ENCODE measurements around the gene NLE1.

NLE1 gene

DNA sequence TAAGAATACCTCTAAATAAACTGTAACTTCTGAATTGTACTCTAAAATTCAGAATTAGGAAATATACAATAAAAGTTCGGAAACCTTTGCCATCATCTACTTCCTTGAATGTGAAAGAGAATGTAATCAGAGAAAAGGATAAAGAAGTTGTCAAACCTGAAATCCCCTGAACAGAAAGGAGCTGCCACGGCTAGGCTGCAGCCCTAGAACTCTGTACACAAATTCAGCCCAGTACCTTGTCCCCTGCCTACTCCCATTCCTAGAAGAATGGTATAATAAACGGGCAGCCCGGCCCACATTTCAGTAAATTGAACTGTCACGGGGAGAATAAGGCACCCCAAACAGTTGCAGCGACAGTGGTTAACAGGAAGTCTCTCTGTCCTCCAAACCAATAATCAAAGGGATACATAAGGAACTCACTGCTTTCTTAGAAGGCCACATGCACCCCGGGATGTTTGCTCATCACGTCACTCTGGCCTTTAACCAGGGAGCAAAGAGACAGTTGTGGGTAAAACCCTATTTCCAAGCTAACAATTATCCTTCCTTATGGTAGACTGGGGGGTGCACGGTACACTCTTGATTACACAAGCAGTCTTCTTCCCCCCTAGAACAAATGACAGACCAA, 54.3 kb downstream of the NLE1 start:
- no peak for DNase-seq (ENCODE audit: low spot score in 2 of 2)
- no peak for ATAC-seq (replicated peaks; ENCODE audit: extremely low read depth, poor library complexity, severe bottlenecking)
- H3K4me1 Mint-ChIP-seq: peaks cover 41% of the 10 kb centered on the region

DNA sequence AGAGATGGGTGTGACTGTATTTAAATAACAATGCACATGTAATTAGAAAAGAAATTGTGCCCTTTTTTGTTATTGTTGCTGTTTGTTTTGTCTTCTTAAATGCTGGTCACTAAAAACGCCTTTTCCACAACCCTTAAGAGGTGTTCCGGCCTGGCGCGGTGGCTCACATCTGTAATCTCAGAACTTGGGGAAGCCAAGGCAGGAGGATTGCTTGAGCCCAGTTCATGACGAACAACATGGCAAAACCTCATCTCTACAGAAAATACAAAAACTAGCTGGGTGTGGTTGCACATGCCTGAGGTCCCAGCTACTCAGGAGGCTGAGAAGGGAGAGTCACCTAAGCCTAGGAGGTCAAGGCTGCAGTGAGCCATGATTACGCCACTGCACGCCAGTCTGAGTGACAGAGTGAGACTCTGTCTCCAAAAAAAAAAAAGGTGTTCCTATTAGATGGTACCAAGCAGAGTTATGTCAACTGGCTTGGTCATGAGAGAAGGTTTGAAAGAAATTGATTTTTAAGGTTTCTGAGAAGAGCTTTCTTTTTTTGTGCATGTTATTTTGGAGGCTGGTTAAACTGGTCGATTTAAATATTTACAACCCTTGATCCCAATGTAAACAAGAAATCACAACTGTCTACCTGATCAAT, 55.1 kb downstream of the NLE1 start:
- ATAC-seq (replicated peaks; ENCODE audit: extremely low read depth, poor library complexity, severe bottlenecking) (no peak), DNase-seq (ENCODE audit: low spot score in 2 of 2) (no peak)
- no peaks in the 10 kb centered on the region for H3K27me3 Mint-ChIP-seq
- H3K4me1 Mint-ChIP-seq: peaks cover 49% of the 10 kb centered on the region
- peak overlapping the region; percentile 95 for H3K4me3 Mint-ChIP-seq
- no peaks in the 10 kb centered on the region for H3K9me3 Mint-ChIP-seq
- peak overlapping the region; percentile 93 for H3K27ac Mint-ChIP-seq (ENCODE audit: low read depth)
- H3K36me3 Mint-ChIP-seq (ENCODE audit: insufficient read depth): peaks cover 12% of the 10 kb centered on the region

More for the DNA sequence above, 54.3 kb downstream of the NLE1 start:
- H3K27me3 Mint-ChIP-seq: no peaks in the 10 kb centered on the region
- H3K36me3 Mint-ChIP-seq (ENCODE audit: insufficient read depth): peaks cover 12% of the 10 kb centered on the region
- H3K9me3 Mint-ChIP-seq: no peaks in the 10 kb centered on the region
- peak overlapping the region; percentile 93 for H3K27ac Mint-ChIP-seq (ENCODE audit: low read depth)
- peak overlapping the region; percentile 95 for H3K4me3 Mint-ChIP-seq

DNA sequence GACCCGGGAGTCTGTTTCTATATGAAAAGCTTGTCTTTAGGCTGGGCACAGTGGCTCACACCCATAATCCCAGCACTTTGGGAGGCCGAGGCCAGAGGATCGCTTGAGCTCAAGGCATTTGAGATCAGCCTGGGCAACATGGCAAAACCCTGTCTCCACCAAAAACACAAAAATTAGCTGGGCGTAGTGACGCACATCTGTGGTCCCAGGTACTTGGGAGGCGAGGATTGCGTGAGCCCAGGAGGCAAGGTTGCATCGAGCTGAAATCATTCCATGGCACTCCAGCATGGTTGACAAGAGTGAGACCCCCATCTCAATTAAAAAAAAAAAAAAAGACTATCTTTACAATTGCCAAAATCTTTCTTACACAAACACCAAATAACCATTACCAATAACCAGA, 55.9 kb downstream of the NLE1 start:
- DNase-seq (ENCODE audit: low spot score in 2 of 2): no peak
- Mint-ChIP-seq H3K9me3 (no peaks in the 10 kb centered on the region), H3K4me1 (peaks cover 56% of the 10 kb centered on the region), H3K27ac (ENCODE audit: low read depth) (peak overlapping the region; percentile 93), H3K4me3 (peak overlapping the region; percentile 95), H3K27me3 (no peaks in the 10 kb centered on the region), H3K36me3 (ENCODE audit: insufficient read depth) (peaks cover 11% of the 10 kb centered on the region)
- ATAC-seq (replicated peaks; ENCODE audit: extremely low read depth, poor library complexity, severe bottlenecking): no peak

DNA sequence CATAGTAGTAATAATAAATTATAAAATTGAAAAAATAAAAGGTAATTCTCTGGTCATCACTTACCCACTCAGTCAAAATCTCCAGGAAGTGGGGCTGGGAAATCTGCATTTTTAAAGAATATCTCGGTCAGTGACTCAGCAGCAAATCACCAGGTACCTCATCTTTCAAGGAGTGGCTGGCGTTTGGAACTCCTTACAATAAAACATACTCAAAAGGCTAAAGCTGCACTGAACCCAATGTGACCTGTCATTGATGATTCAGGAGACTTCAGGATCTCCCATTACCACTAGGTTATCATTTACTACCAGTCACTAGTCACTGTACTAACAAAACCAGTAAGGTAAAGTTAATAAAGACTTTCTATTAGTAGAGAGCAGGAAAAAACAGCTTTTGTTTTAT, 57.1 kb downstream of the NLE1 start:
- Mint-ChIP-seq H3K27ac (ENCODE audit: low read depth) (no peak overlapping the region), H3K4me1 (peaks cover 68% of the 10 kb centered on the region), H3K27me3 (no peaks in the 10 kb centered on the region), H3K9me3 (no peaks in the 10 kb centered on the region), H3K36me3 (ENCODE audit: insufficient read depth) (peaks cover 9% of the 10 kb centered on the region), H3K4me3 (no peak overlapping the region)
- no peak for ATAC-seq (replicated peaks; ENCODE audit: extremely low read depth, poor library complexity, severe bottlenecking)
- no peak for DNase-seq (ENCODE audit: low spot score in 2 of 2)

DNA sequence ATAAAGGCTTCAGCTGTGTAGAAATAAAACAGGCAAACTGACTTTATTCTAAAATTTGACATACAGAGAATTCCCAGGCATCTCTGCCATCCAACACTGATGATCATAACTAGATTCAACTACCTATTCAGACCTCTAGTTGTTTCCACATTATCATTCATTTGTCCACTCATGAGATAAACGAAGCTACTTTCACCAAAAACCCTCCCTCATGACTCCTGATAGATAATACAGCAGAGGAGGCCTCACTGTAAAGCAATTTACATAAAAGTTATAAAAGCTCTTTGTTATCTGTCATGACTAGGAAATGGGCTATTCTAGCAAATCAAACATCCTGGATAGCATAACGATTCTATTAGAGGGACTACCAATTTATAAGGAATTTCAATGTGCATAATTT, 59.0 kb downstream of the NLE1 start:
- Mint-ChIP-seq H3K9me3 (no peaks in the 10 kb centered on the region), H3K27ac (ENCODE audit: low read depth) (peak overlapping the region; percentile 68), H3K4me3 (no peak overlapping the region), H3K36me3 (ENCODE audit: insufficient read depth) (peaks cover 3% of the 10 kb centered on the region), H3K27me3 (no peaks in the 10 kb centered on the region), H3K4me1 (peaks cover 68% of the 10 kb centered on the region)
- DNase-seq (ENCODE audit: low spot score in 2 of 2) (no peak), ATAC-seq (replicated peaks; ENCODE audit: extremely low read depth, poor library complexity, severe bottlenecking) (no peak)

DNA sequence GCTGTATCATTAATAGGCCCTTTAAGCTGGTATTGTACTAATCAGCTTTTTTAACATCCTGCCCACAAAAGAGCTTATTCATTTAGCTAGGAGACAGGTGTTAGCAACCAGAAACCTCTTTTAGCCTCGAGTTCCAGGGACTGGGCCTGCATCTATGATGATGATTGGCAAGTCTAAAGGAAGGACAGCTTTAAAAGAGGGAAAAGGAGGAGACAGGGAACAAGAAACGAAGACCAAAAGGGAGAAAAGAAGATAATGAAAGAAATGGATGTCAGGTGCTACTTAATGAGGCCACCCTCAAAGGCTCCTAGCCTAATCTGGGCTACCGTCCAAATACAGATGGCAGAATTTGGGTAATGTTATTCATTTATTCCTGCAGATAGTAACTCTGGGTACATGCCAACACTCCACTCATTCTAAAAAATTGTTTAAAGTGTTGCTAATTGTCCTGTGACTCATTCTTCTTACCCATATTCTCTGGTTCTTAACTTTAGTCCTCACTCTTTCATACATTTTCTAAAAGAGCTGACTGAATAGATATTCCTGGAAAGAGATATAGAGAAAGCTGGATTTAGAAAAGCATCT, 59.9 kb downstream of the NLE1 start:
- ATAC-seq (replicated peaks; ENCODE audit: extremely low read depth, poor library complexity, severe bottlenecking) (peak; percentile 85), DNase-seq (ENCODE audit: low spot score in 2 of 2) (no peak)
- Mint-ChIP-seq H3K27me3 (no peaks in the 10 kb centered on the region), H3K9me3 (no peaks in the 10 kb centered on the region), H3K36me3 (ENCODE audit: insufficient read depth) (no peaks in the 10 kb centered on the region), H3K4me1 (peaks cover 66% of the 10 kb centered on the region), H3K27ac (ENCODE audit: low read depth) (peak overlapping the region; percentile 71), H3K4me3 (peak overlapping the region; percentile 10)

DNA sequence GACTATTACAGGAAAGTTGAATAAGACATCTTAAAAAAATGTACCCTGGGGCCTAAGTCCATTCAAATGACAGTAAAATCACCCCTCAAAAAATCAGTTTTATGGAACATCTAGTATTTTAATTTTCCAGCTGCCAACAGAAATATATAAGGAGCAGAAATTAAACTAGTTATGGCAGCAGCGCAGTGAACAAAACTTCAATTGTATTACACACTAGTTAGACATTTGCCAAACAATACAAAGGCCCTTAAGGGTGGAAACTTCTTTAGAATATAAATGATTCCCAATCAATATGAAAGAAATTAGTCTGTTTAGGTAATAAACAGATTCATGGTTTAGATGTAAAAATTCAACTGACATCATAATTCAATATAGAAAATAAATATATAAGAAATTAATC, 60.5 kb downstream of the NLE1 start:
- Mint-ChIP-seq H3K9me3 (no peaks in the 10 kb centered on the region), H3K27ac (ENCODE audit: low read depth) (peak overlapping the region; percentile 71), H3K4me1 (peaks cover 61% of the 10 kb centered on the region), H3K4me3 (peak overlapping the region; percentile 10), H3K36me3 (ENCODE audit: insufficient read depth) (no peaks in the 10 kb centered on the region), H3K27me3 (no peaks in the 10 kb centered on the region)
- no peak for ATAC-seq (replicated peaks; ENCODE audit: extremely low read depth, poor library complexity, severe bottlenecking)
- DNase-seq (ENCODE audit: low spot score in 2 of 2): no peak

DNA sequence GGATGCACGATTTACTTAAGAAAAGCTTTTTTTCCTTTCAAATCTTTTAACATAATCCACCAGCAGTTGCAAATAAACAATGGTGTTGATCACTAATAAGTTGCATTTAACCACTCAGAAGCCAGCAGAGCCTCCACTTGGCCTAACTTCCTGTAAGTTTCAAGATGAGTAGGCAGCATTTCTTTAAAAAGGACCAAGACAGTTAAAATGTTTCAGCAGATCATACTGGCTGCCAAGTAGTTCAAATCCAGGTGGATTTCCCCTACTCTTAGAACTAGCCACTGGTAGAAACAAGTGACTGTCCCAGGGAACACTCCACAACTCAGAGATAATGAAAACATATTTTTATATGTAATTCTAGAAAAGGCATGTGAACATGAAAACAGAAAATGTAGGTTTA, 61.6 kb downstream of the NLE1 start:
- H3K4me1 Mint-ChIP-seq: peaks cover 56% of the 10 kb centered on the region
- DNase-seq (ENCODE audit: low spot score in 2 of 2) (no peak), ATAC-seq (replicated peaks; ENCODE audit: extremely low read depth, poor library complexity, severe bottlenecking) (no peak)
- peaks cover 2% of the 10 kb centered on the region for H3K36me3 Mint-ChIP-seq (ENCODE audit: insufficient read depth)
- peak overlapping the region; percentile 15 for H3K4me3 Mint-ChIP-seq
- no peaks in the 10 kb centered on the region for H3K27me3 Mint-ChIP-seq
- no peaks in the 10 kb centered on the region for H3K9me3 Mint-ChIP-seq
- peak overlapping the region; percentile 69 for H3K27ac Mint-ChIP-seq (ENCODE audit: low read depth)

DNA sequence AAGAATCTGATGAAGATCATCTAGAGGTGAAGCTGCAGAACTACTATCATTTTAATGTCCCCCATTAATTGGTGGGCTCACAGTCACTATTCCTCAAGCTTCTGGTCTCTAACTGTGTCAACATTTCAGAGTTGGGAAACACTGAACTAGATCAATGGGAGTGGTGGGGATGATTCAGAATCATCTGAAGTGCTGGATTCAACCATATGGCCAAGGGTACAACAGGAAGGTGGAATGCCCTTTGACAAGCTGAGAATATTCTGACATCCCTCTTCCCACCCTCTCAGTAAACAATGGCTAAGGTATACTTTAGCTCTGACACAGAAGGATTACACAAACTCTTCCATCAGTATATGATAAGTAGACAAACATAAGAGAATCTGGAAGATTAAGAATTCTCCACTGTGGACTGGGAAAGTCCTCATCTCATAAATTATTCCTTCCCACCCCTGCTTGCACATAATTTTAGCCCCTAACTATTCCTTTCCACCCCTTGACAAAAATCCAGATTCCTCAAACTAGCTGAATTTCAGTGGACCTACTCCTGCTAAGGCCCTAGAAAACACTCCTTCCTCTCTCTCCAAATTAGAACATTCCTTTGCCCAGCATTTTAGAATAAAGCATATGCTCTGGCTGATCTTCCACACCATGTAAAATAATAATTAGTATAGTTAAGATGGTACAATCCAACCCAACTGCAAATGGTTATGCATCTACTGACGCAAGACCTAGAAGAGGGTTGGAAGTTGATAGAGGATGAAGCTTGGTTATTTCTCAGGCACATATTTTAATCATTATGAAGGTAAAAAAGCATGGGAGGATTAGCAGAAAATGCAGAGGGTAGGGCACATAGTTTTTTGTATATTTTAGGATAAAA, 62.3 kb downstream of the NLE1 start:
- no peaks in the 10 kb centered on the region for H3K27me3 Mint-ChIP-seq
- ATAC-seq (replicated peaks; ENCODE audit: extremely low read depth, poor library complexity, severe bottlenecking) (no peak), DNase-seq (ENCODE audit: low spot score in 2 of 2) (no peak)
- no peaks in the 10 kb centered on the region for H3K9me3 Mint-ChIP-seq
- H3K27ac Mint-ChIP-seq (ENCODE audit: low read depth): no peak overlapping the region
- no peak overlapping the region for H3K4me3 Mint-ChIP-seq
- H3K4me1 Mint-ChIP-seq: peaks cover 62% of the 10 kb centered on the region
- H3K36me3 Mint-ChIP-seq (ENCODE audit: insufficient read depth): peaks cover 2% of the 10 kb centered on the region
